IPS DF 6.9 (cell line): ENCODE measurements around the gene PNPT1.
"Not testable (repeated sequence)": the region's sequence is repeated elsewhere in the genome, so short reads cannot be mapped to it uniquely, and the experiment has no call there.

Experiments
- DNase-seq: peaks from one replicate; pipeline ENCODE4 v3.0.0-alpha.2; 2013; ENCODE audit warnings: low read depth, low spot score
- H3K27ac ChIP-seq: one replicate; pipeline ENCODE4 v1.5.1; 2013; ENCODE audit warnings: low read length, control low read depth
- H3K27me3 ChIP-seq: 2 replicates; pipeline ENCODE4 v1.6.1; 2013; ENCODE audit warnings: mild to moderate bottlenecking, low read length; ENCODE audit not compliant: control insufficient read depth, insufficient read depth
- H3K36me3 ChIP-seq: 2 replicates; pipeline ENCODE4 v1.6.1; 2013; ENCODE audit warnings: low read length; ENCODE audit not compliant: control insufficient read depth, insufficient read depth
- H3K4me1 ChIP-seq: 2 replicates; pipeline ENCODE4 v1.6.1; 2013; ENCODE audit warnings: low read length; ENCODE audit not compliant: control insufficient read depth, insufficient read depth
- H3K4me3 ChIP-seq: 2 replicates; pipeline ENCODE4 v1.5.1; 2013; ENCODE audit warnings: mild to moderate bottlenecking, low read length
- H3K9me3 ChIP-seq: 2 replicates; pipeline ENCODE4 v1.6.1; 2013; ENCODE audit warnings: low read length, inconsistent platforms; ENCODE audit not compliant: control insufficient read depth, insufficient read depth
- WGBS: extraction: QIAGEN DNeasy Blood & Tissue Kit; methylation state at CpG from one replicate; pipeline ENCODE4 v1.1.7; 2013; ENCODE audit warnings: mixed read lengths, missing lambda C conversion rate; ENCODE audit not compliant: insufficient read length, insufficient coverage; 5-methylcytosine and 5-hydroxymethylcytosine counted together

PNPT1 gene

DNA sequence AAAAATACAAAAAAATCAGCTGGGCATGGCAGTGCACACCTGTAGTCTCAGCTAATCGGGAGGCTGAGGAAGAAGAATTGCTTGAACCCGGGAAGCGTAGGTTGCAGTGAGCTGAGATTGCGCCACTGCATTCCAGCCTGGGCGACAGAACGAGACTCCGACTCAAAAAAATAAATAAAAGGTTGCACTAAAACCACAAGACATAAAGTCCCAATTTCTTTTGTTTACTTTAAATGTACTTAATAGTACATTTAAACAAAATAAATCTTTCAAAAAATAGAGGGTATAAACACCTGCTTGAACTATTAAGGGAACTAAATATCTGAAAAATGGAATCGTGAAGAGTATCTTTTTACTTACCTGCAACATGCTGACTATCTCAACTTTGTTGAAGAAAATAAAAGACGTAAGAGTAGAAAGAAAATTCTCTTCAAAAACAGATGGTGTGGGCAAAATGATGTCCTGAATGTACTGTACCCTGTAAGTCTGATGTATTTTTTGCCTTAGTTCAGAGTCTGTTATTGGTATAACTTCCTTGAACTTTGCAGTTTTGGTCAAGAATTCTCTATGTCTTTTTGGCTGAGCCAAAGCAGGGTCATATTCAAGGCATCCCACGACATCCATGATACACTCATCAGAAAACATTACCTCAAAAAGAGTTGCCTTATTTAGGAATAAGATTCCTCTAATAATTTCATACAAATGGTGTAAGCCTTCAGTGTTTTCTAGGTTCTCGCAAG, 95.4 kb downstream of the PNPT1 start:
- Histone ChIP-seq H3K9me3 (no peaks in the 10 kb centered on the region), H3K4me1 (no peaks in the 10 kb centered on the region), H3K27ac (no peak overlapping the region), H3K4me3 (no peak overlapping the region), H3K27me3 (no peaks in the 10 kb centered on the region), H3K36me3 (no peaks in the 10 kb centered on the region; the same call in 1 of the 2 replicates)
- WGBS = no CpG with 5 or more reads among the region's 11 CpGs
- no peak for DNase-seq

DNA sequence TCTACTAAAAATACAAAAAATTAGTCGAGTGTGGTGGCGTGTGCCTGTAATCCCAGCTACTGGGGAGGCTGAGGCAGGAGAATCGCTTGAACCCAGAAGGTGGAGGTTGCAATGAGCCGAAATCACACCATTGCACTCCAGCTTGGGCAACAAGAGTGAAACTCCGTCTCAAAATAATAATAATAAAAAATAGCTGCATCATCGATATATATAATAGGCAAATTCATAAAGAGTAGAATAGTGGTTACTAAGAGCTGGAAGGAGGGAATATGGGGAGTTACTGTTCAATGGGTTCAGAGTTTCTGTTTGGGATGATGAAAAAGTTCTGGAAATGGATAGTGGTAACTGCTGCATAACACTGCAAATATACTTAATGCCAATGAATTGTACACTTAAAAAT, 96.8 kb downstream of the PNPT1 start:
- DNase-seq, H3K36me3 ChIP-seq, H3K4me3 ChIP-seq, H3K4me1 ChIP-seq, H3K27ac ChIP-seq, H3K27me3 ChIP-seq, H3K9me3 ChIP-seq: not testable (repeated sequence)
- no CpG with 5 or more reads among the region's 6 CpGs for WGBS

DNA sequence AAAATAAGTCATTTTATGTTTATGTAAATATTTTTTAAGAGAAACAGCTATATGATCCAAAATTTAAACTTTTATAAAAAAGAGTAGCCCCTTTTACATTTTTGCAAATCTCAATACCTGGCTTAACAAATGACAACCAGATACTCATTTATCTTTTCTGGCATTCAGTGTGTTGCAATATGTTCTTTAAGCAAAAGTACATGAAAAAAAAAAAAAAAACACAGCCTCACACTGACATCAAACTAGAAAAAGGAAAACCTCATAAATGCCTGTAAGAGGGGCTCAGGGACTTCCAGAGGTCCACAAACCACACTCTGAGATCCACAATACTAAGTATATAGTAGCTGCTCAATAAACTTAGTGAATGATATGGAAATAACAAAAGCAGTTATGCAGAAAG, 98.1 kb downstream of the PNPT1 start:
- no peak overlapping the region for H3K27ac ChIP-seq
- H3K4me1 ChIP-seq = no peaks in the 10 kb centered on the region
- no peak overlapping the region for H3K4me3 ChIP-seq
- H3K9me3 ChIP-seq = no peaks in the 10 kb centered on the region
- H3K36me3 ChIP-seq = no peaks in the 10 kb centered on the region; the same call in 1 of the 2 replicates
- no peaks in the 10 kb centered on the region for H3K27me3 ChIP-seq
- DNase-seq = no peak

DNA sequence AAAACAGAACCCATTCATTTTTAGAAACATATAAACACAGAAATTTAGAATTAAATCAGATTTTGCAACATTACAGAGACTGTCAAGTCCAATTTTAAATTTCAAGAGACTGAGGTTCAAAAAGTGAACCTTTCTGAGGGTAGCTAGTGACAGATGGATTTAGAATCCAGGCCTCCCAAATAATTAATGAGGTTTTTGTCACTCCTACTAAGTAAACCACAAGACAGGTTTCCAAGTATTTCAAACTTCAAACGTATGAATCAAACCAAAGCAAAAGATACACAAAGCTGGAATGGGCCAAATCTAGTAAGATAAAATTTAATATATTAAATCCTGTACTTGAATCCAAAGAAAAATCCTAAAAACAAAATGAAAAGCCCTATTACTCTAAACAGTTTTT, 101.5 kb downstream of the PNPT1 start:
- Histone ChIP-seq H3K36me3 (no peaks in the 10 kb centered on the region), H3K27ac (no peak overlapping the region), H3K4me3 (no peak overlapping the region), H3K27me3 (no peaks in the 10 kb centered on the region), H3K9me3 (no peaks in the 10 kb centered on the region), H3K4me1 (no peaks in the 10 kb centered on the region)
- WGBS = no CpG with 5 or more reads among the region's 1 CpG
- DNase-seq = no peak

DNA sequence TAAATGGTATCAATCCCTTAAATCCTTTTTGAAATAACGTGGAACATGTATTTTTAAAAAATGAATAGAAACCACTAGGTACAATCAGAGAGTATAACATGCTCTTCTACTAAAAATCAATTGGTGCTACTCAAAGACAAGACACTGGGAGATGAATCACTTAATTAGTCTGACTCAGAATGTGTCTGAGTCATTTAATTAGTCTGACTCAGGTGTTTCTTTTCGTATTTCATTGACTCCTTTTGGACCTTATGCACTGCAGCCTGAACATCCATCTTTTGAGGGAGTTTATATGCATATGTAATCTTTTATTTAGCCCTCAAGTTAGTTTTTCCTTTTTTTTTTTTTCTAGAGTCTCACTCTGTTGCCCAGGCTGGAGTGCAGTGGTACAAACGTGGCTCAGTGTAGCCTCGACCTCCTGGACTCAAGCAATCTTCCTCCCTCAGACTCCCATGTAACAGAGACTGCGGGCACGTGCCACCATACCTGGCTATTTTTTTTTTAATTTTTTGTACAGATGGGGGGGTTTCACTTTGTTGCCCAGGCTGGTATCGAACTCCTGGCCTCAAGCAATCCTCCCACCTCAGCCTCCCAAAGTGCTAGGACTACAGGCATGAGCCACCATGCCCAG, 102.7 kb downstream of the PNPT1 start:
- no peaks in the 10 kb centered on the region for H3K9me3 ChIP-seq
- H3K36me3 ChIP-seq = no peaks in the 10 kb centered on the region
- H3K4me3 ChIP-seq = no peak overlapping the region
- no peak overlapping the region for H3K27ac ChIP-seq
- no peaks in the 10 kb centered on the region for H3K4me1 ChIP-seq
- no peak for DNase-seq
- no peaks in the 10 kb centered on the region for H3K27me3 ChIP-seq
- no CpG with 5 or more reads among the region's 7 CpGs for WGBS

DNA sequence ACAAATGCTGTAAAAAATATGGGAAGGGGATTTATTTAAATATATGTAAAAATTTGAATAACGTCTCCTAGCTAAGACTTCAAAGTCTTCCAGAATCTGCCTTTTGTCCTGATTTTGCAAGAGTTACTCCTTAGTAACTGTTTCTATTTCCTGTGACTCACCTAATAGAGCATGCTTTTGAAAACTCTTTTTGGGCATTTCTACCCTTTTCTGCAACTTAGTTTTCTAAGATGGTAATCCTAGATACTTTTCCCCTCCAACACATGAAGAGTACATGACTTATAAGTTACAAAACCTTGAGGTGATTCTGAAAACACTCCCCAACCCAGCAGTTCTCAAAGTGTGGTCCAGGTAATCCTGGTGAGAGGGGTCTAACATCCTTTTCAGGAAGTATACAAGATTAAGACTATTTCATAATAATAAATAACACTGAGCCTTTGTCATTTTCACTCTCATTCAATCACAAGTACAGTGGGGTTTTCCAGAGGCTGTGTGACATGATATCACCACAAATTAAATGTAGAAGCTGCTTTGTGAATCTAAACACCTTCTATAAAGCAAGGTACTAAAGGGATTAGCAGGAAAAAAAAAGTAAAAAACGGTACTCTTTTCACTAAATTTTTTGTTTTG, 108.1 kb downstream of the PNPT1 start:
- DNase-seq = no peak
- no peaks in the 10 kb centered on the region for H3K9me3 ChIP-seq
- no peaks in the 10 kb centered on the region for H3K36me3 ChIP-seq
- no peaks in the 10 kb centered on the region for H3K27me3 ChIP-seq
- H3K4me3 ChIP-seq = no peak overlapping the region
- no peaks in the 10 kb centered on the region for H3K4me1 ChIP-seq
- no peak overlapping the region for H3K27ac ChIP-seq
- no CpG with 5 or more reads among the region's 2 CpGs for WGBS
